GM12874 (cell line): ENCODE results near the gene MATN4.

Experiments
- TF ChIP-seq, protein P1 (sequence below): IDR thresholded peaks from 2 replicates; pipeline ENCODE4 v1.5.1; 2011; ENCODE audit warnings: low read depth, mild to moderate bottlenecking, control low read depth, low read length, moderate library complexity; ENCODE audit not compliant: insufficient read depth

MATN4 gene

DNA sequence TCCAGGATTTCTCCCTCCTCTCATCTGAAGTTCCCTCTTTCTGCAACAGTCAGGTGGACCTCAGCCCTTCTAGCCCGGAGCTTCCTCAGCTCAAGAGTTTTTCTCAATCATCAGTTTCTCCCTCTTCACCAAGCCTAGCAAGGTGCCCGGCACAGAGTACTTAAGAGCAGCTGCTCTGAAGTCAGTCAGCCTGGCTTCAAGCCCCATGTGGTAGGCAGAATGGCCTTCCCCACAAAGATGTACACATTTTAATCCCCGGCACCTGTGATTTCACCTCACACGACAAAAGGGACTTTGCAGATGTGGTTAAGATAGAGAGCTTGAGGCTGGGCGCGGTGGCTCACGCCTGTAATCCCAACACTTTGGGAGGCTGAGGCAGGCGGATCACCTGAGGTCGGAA, 16.6 kb downstream of the MATN4 start:
- TF ChIP-seq, protein P1, sequence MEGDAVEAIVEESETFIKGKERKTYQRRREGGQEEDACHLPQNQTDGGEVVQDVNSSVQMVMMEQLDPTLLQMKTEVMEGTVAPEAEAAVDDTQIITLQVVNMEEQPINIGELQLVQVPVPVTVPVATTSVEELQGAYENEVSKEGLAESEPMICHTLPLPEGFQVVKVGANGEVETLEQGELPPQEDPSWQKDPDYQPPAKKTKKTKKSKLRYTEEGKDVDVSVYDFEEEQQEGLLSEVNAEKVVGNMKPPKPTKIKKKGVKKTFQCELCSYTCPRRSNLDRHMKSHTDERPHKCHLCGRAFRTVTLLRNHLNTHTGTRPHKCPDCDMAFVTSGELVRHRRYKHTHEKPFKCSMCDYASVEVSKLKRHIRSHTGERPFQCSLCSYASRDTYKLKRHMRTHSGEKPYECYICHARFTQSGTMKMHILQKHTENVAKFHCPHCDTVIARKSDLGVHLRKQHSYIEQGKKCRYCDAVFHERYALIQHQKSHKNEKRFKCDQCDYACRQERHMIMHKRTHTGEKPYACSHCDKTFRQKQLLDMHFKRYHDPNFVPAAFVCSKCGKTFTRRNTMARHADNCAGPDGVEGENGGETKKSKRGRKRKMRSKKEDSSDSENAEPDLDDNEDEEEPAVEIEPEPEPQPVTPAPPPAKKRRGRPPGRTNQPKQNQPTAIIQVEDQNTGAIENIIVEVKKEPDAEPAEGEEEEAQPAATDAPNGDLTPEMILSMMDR, result no peak

- TF ChIP-seq, protein P1, result peak; percentile 91
These were observed 17.3 kb downstream of the MATN4 start for GRCh38 chr20:45290677-45291355.

- TF ChIP-seq, protein P1, result no peak
These were observed 18.0 kb downstream of the MATN4 start for GRCh38 chr20:45289942-45290676.

- TF ChIP-seq, protein P1, result no peak
These were observed 19.2 kb downstream of the MATN4 start for GRCh38 chr20:45288860-45289259.

DNA sequence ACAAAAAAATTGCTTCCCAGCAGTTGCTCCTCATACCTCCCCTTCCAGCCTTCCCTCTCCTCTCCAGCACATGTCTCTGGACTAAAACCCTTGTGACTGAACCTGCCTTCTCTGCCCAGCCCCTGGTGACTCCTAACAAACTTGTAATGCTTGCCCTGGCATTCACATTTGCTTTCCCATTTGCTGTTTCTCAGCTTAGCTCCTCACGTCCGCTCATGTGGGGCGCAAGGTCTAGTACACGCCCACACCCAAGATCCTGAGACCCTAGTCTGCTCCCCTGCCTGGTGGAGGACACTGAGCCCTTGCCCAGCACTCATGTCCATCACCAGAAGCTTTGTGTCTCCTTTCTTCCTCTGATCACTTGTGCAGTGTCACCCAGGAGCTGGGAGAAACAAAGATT, 19.7 kb downstream of the MATN4 start:
- TF ChIP-seq, protein P1, result no peak

- TF ChIP-seq, protein P1, result no peak
These were observed 24.5 kb downstream of the MATN4 start for GRCh38 chr20:45283551-45284057.

- TF ChIP-seq, protein P1, result no peak
These were observed 25.2 kb downstream of the MATN4 start for GRCh38 chr20:45282700-45283550.
